Ascending aorta (tissue), 2 donors: Measurements from ENCODE around the gene GALNT17. TPM values are rescaled to one million over a fixed set of nuclear protein-coding genes. Genes with fewer than 3 reads are reported as not detected.

Experiments
- DNase-seq, 2 donors: peaks; one replicate each; pipeline ENCODE4 v3.0.0-alpha.2; 2019; ENCODE audit warnings: low spot score in 2 of 2
- H3K27ac ChIP-seq, 2 donors: fragments of 200-600 bp; sonication (generic); one replicate each; pipeline ENCODE4 v1.5.1; 2016 to 2017; ENCODE audit warnings: mild to moderate bottlenecking in 1 of 2
- H3K27me3 ChIP-seq: fragments of 200-600 bp; sonication (generic); one replicate; pipeline ENCODE4 v1.5.1; 2017
- H3K36me3 ChIP-seq, 2 donors: fragments of 200-600 bp; sonication (generic); one replicate each; pipeline ENCODE4 v1.5.1; 2016
- H3K4me1 ChIP-seq, 2 donors: fragments of 200-600 bp; sonication (generic); one replicate each; pipeline ENCODE4 v1.5.1; 2016 to 2017; ENCODE audit warnings: mild to moderate bottlenecking in 1 of 2
- H3K4me3 ChIP-seq, 2 donors: fragments of 200-600 bp; sonication (generic); one replicate each; pipeline ENCODE4 v1.5.1; 2016 to 2017; ENCODE audit warnings: mild to moderate bottlenecking in 1 of 2
- H3K9me3 ChIP-seq, 2 donors: fragments of 200-600 bp; sonication (generic); one replicate each; pipeline ENCODE4 v1.5.1; 2016
- CTCF ChIP-seq, 3 experiments: fragments of 200-600 bp in 2 of 3; fragments of 450-650 bp in 1 of 3; sonication (generic) in 2 of 3; IDR thresholded peaks; one replicate each; pipeline ENCODE4 v1.5.1; 2016 to 2019; ENCODE audit warnings: antibody characterized with exemption in 3 of 3, mild to moderate bottlenecking in 1 of 3, moderate library complexity in 1 of 3
- intact Hi-C: fragments of 100-400 bp; cut with DNase I; formaldehyde crosslinking; loops from one replicate; pipeline ENCODE4 v1.15.1; 2023
- total RNA-seq: library from RNA; depleted of rRNA; stranded (reverse); fragments of >200 nt; gene quantifications from one replicate; pipeline ENCODE4 v1.1.0, GENCODE V29; 2016

GALNT17 gene
- total RNA-seq, 1 donor from 2014 or later = 29.8 TPM

GRCh38 chr7:71498381-71498780 lies 366.4 kb downstream of the GALNT17 start:
- TF ChIP-seq CTCF (IDR thresholded peaks at IDR 0.05) = no peak
- peaks cover 0 to 4% of the 10 kb centered on the region in 2 donors for H3K4me1 ChIP-seq
- no peaks in the 10 kb centered on the region for H3K9me3 ChIP-seq
- intact Hi-C loops = no loop called here
- no peaks in the 10 kb centered on the region for H3K36me3 ChIP-seq
- H3K27me3 ChIP-seq = no peaks in the 10 kb centered on the region
- DNase-seq = no peak
- no peak overlapping the region for H3K4me3 ChIP-seq
- H3K27ac ChIP-seq = no peak overlapping the region

- Histone ChIP-seq H3K4me1 (no peaks in the 10 kb centered on the region), H3K4me3 (no peak overlapping the region), H3K9me3 (no peaks in the 10 kb centered on the region), H3K36me3 (no peaks in the 10 kb centered on the region), H3K27ac (no peak overlapping the region), H3K27me3 (no peaks in the 10 kb centered on the region)
- no peak for DNase-seq
- TF ChIP-seq CTCF (IDR thresholded peaks at IDR 0.05) = no peak
- intact Hi-C loops = no loop called here
These were observed 372.9 kb downstream of the GALNT17 start for GRCh38 chr7:71504697-71505441.

- no peaks in the 10 kb centered on the region for H3K9me3 ChIP-seq
- no peaks in the 10 kb centered on the region for H3K27me3 ChIP-seq
- no peaks in the 10 kb centered on the region for H3K4me1 ChIP-seq
- H3K36me3 ChIP-seq = no peaks in the 10 kb centered on the region
- H3K27ac ChIP-seq = no peak overlapping the region
- H3K4me3 ChIP-seq = no peak overlapping the region
- intact Hi-C loops = no loop called here
- TF ChIP-seq CTCF (IDR thresholded peaks at IDR 0.05) = no peak
- no peak for DNase-seq
These were observed 374.9 kb downstream of the GALNT17 start for GRCh38 chr7:71506822-71507221.

GRCh38 chr7:71507680-71508602 lies 376.0 kb downstream of the GALNT17 start:
- no peak for DNase-seq
- Histone ChIP-seq H3K9me3 (no peaks in the 10 kb centered on the region), H3K27me3 (no peaks in the 10 kb centered on the region), H3K4me3 (no peak overlapping the region), H3K4me1 (no peaks in the 10 kb centered on the region), H3K27ac (no peak overlapping the region), H3K36me3 (no peaks in the 10 kb centered on the region)
- no peak for TF ChIP-seq CTCF (IDR thresholded peaks at IDR 0.05)
- intact Hi-C loops = no loop called here

- Histone ChIP-seq H3K4me1 (no peaks in the 10 kb centered on the region), H3K36me3 (no peaks in the 10 kb centered on the region), H3K9me3 (no peaks in the 10 kb centered on the region), H3K27me3 (no peaks in the 10 kb centered on the region), H3K27ac (no peak overlapping the region), H3K4me3 (no peak overlapping the region)
- DNase-seq = no peak
- intact Hi-C loops = no loop called here
- no peak for TF ChIP-seq CTCF (IDR thresholded peaks at IDR 0.05)
These were observed 377.4 kb downstream of the GALNT17 start for GRCh38 chr7:71509381-71509780.
